B cell (primary cell): ENCODE results near the gene MTCL3.

Source experiments
- ATAC-seq: fragments of 200-7000 bp; cut with Tn5 transposase; one replicate; pipeline ENCODE4 v1.10.0; 2021; ENCODE audit warnings: low read depth, mild to moderate bottlenecking, moderate number of reproducible peaks, moderate library complexity
- CTCF ChIA-PET: fragments of 350-600 bp; sonication (Branson Sonifier 250); formaldehyde crosslinking; loops from one replicate; lab custom pipeline; 2021; ENCODE audit warnings: antibody characterized with exemption, inconsistent platforms; lab: Charles Lee
- POLR2A ChIA-PET: fragments of 350-600 bp; sonication (Branson Sonifier 250); formaldehyde crosslinking; loops from one replicate; lab custom pipeline; 2021; ENCODE audit warnings: antibody characterized with exemption; lab: Charles Lee
- DNase-seq: peaks from one replicate; pipeline ENCODE4 v3.0.0; 2013
- H2AFZ ChIP-seq: 2 replicates; pipeline ENCODE4 v1.6.1; 2012; ENCODE audit warnings: mild to moderate bottlenecking, low read depth, low read length; ENCODE audit not compliant: insufficient read depth, poor library complexity, severe bottlenecking
- H3K27ac ChIP-seq, 2 donors: 1 replicate in 1 of 2; 2 replicates in 1 of 2; pipeline ENCODE4 v1.5.1; 2012 to 2013; ENCODE audit warnings: low read length in 2 of 2, mild to moderate bottlenecking in 2 of 2, moderate library complexity in 1 of 2
- H3K27me3 ChIP-seq, 4 experiments: fragments of 200-600 bp in 1 of 4; sonication (generic) in 1 of 4; replicated peaks in 1 of 4; 1 replicate in 2 of 4; 2 replicates in 2 of 4; pipeline versions ENCODE4 v1.6.1 to v1.7.0; 2013 to 2016; ENCODE audit warnings: low read length in 3 of 4, mild to moderate bottlenecking in 2 of 4, mixed read lengths in 1 of 4, moderate library complexity in 1 of 4; ENCODE audit not compliant: insufficient read depth in 4 of 4, control insufficient read depth in 3 of 4; ENCODE audit errors: control extremely low read depth in 1 of 4
- H3K36me3 ChIP-seq, 2 experiments: replicated peaks in 1 of 2; 1 replicate in 1 of 2; 2 replicates in 1 of 2; pipeline versions ENCODE4 v1.6.1 to v1.7.1; 2013; ENCODE audit warnings: low read length in 1 of 2; ENCODE audit not compliant: insufficient read depth in 2 of 2, control insufficient read depth in 1 of 2; ENCODE audit errors: control extremely low read depth in 1 of 2, extremely low read depth in 1 of 2
- H3K4me1 ChIP-seq, 2 donors: fragments of 200-600 bp in 1 of 2; sonication (generic) in 1 of 2; 1 replicate in 1 of 2; 2 replicates in 1 of 2; pipeline versions ENCODE4 v1.5.1 to v1.6.1; 2013 to 2017; ENCODE audit warnings: low read length in 2 of 2; ENCODE audit not compliant: control insufficient read depth in 2 of 2, insufficient read depth in 2 of 2
- H3K4me2 ChIP-seq: replicated peaks from 2 replicates; pipeline ENCODE3; 2012; ENCODE audit warnings: mild to moderate bottlenecking, low read depth, low read length; ENCODE audit not compliant: poor library complexity, severe bottlenecking
- H3K4me3 ChIP-seq, 5 experiments: fragments of 200-600 bp in 1 of 5; sonication (generic) in 1 of 5; 1 replicate in 3 of 5; 2 replicates in 2 of 5; pipeline versions ENCODE4 v1.5.1 to v1.7.0; 2011 to 2016; ENCODE audit warnings: low read length in 4 of 5, mild to moderate bottlenecking in 4 of 5, low read depth in 2 of 5, control low read depth in 1 of 5, moderate library complexity in 1 of 5; ENCODE audit not compliant: insufficient read depth in 1 of 5; ENCODE audit errors: control extremely low read depth in 1 of 5, extremely low read depth in 1 of 5
- H3K79me2 ChIP-seq: fragments of 200-600 bp; sonication (generic); one replicate; pipeline ENCODE4 v1.6.0; 2016; ENCODE audit warnings: low read length; ENCODE audit not compliant: control insufficient read depth, insufficient read depth
- H3K9ac ChIP-seq: fragments of 200-600 bp; sonication (generic); 2 replicates; pipeline ENCODE4 v1.6.1; 2017; ENCODE audit warnings: mild to moderate bottlenecking, low read length, moderate library complexity
- H3K9me3 ChIP-seq, 3 donors: one replicate each; pipeline versions ENCODE4 v1.6.1 to v1.7.1; 2013; ENCODE audit warnings: low read length in 2 of 3; ENCODE audit not compliant: control insufficient read depth in 2 of 3, insufficient read depth in 1 of 3; ENCODE audit errors: control extremely low read depth in 1 of 3
- H4K20me1 ChIP-seq: 2 replicates; pipeline ENCODE4 v1.6.0; 2012; ENCODE audit warnings: mild to moderate bottlenecking, low read length; ENCODE audit not compliant: insufficient read depth, control insufficient read depth, poor library complexity, severe bottlenecking
- H3K27ac Mint-ChIP-seq: one replicate; pipeline ENCODE4 v1.8.0; 2021; ENCODE audit warnings: mixed read lengths
- H3K27me3 Mint-ChIP-seq: one replicate; pipeline ENCODE4 v1.8.0; 2021; ENCODE audit warnings: mixed read lengths
- H3K4me1 Mint-ChIP-seq: one replicate; pipeline ENCODE4 v1.8.0; 2021; ENCODE audit warnings: mixed read lengths
- H3K4me3 Mint-ChIP-seq: one replicate; pipeline ENCODE4 v1.8.0; 2021; ENCODE audit warnings: mixed read lengths
- H3K9me3 Mint-ChIP-seq: one replicate; pipeline ENCODE4 v1.8.0; 2022; ENCODE audit warnings: mixed read lengths; ENCODE audit not compliant: insufficient read depth
- CTCF ChIP-seq: fragments of 200-600 bp; IDR thresholded peaks from one replicate; pipeline ENCODE4 v1.8.0; 2022; ENCODE audit warnings: antibody characterized with exemption, mild to moderate bottlenecking
- EZH2 ChIP-seq: IDR thresholded peaks from 2 replicates; pipeline ENCODE4 v1.6.1; 2012; ENCODE audit warnings: borderline replicate concordance, low read depth, mild to moderate bottlenecking, moderate library complexity, low read length; ENCODE audit not compliant: insufficient read depth, poor library complexity, severe bottlenecking
- WGBS: methylation state at CpG from one replicate; pipeline ENCODE4 v1.1.5; 2013; ENCODE audit warnings: missing lambda C conversion rate; ENCODE audit not compliant: insufficient coverage; 5-methylcytosine and 5-hydroxymethylcytosine counted together
- intact Hi-C: fragments of 100-400 bp; cut with micrococcal nuclease; formaldehyde crosslinking; loops from one replicate; pipeline ENCODE4 v1.10.0; 2022

The MTCL3 gene

GRCh38 chr6:127547215-127547614, 28.1 kb upstream of the MTCL3 start:
- Mint-ChIP-seq H3K4me1 (no peaks in the 10 kb centered on the region), H3K9me3 (no peaks in the 10 kb centered on the region), H3K4me3 (no peak overlapping the region), H3K27ac (no peak overlapping the region), H3K27me3 (peaks cover 27% of the 10 kb centered on the region)
- Histone ChIP-seq H3K27me3 (peaks cover 0 to 3% (median 0%) of the 10 kb centered on the region in 4 experiments), H3K9ac (no peak overlapping the region), H3K4me2 (no peak overlapping the region), H3K9me3 (no peaks in the 10 kb centered on the region), H2AFZ (no peak overlapping the region), H3K4me1 (no peaks in the 10 kb centered on the region), H3K4me3 (no peak overlapping the region), H3K27ac (no peak overlapping the region), H4K20me1 (no peaks in the 10 kb centered on the region), H3K36me3 (no peaks in the 10 kb centered on the region), H3K79me2 (no peaks in the 10 kb centered on the region)
- POLR2A ChIA-PET = no interaction called here
- no CpG with 5 or more reads among the region's 1 CpG for WGBS
- ATAC-seq (no peak), DNase-seq (peak; percentile 10)
- TF ChIP-seq CTCF = peak; percentile 30
- no peak for TF ChIP-seq EZH2
- intact Hi-C loops = no loop called here
- CTCF ChIA-PET = interaction anchor here (2.4 kb wide), 1 partner anchor 31 kb away, joined by 7 read pairs; no protein-coding TSS in a partner anchor

DNA sequence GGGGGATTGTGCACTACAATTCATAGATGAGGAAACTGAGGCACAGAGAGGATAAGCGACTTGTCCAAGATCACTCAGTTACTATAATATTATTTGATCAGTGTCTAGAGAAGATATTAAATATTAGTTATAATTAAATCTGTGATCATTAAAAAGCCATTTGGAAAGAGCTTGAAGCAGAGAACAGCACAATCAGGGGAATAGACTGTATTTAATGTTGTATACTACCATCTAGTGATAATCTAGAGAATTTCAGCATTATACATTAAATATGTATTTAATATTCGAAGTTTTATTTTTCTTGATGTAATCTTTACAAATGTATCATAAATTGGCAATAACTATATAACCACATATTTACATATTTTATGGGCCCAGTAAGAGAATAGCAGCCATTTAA, 20.1 kb upstream of the MTCL3 start:
- Mint-ChIP-seq H3K27me3 (no peaks in the 10 kb centered on the region), H3K4me1 (no peaks in the 10 kb centered on the region), H3K9me3 (no peaks in the 10 kb centered on the region), H3K4me3 (no peak overlapping the region), H3K27ac (no peak overlapping the region)
- Histone ChIP-seq H3K9me3 (no peaks in the 10 kb centered on the region), H3K9ac (no peak overlapping the region), H3K36me3 (no peaks in the 10 kb centered on the region), H3K79me2 (no peaks in the 10 kb centered on the region), H2AFZ (no peak overlapping the region), H3K27me3 (peaks cover 0 to 5% (median 0%) of the 10 kb centered on the region in 4 experiments), H3K4me2 (no peak overlapping the region), H4K20me1 (no peaks in the 10 kb centered on the region), H3K4me3 (no peak overlapping the region), H3K4me1 (no peaks in the 10 kb centered on the region), H3K27ac (no peak overlapping the region)
- CTCF ChIA-PET = interaction anchor here (0.7 to 6.8 kb wide), 18 partner anchors 9 to 1545 kb away, joined by 3 to 73 read pairs (median 3); no protein-coding TSS in a partner anchor
- TF ChIP-seq CTCF (peak; percentile 68), EZH2 (no peak)
- POLR2A ChIA-PET = no interaction called here
- WGBS = no CpG with 5 or more reads among the region's 2 CpGs
- DNase-seq (peak; percentile 13), ATAC-seq (peak; percentile 31)
- intact Hi-C loops = loop anchor here (1.0 to 10.0 kb wide), 5 partner anchors 74 to 1542 kb away; no protein-coding TSS in a partner anchor
